ENCODE results near the gene AREG.

DNA sequence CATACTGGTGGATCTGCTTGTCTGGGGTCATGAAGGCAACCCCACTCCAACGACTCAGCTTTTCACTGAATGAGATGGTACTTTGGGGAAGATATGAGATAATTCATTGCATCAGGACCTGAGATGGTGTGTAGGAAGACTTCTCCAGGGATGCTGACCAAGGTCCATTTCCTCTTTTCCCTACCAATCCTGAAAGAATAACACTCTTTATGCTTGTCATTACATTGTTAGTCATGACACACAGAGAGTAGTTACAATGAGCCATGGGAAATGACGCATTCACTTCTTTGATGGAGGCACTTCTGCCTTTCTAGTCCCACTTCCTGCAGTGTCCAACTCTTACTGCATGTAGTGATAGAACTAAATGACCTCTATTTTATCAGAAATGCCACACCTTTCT lies 58.6 kb downstream of the AREG start:
- TF ChIP-seq CTCF (conservative IDR thresholded peaks at IDR 0.05; ENCODE audit: low read length) (no peak), EZH2phosphoT487 (IDR thresholded peaks at IDR 0.05; ENCODE audit: borderline replicate concordance) (no peak)
